Vagina (tissue), 2 donors: ENCODE data around the gene SLC5A5. TPM values are rescaled to one million over a fixed set of nuclear protein-coding genes. Genes with fewer than 3 reads are reported as not detected.

Experiments
- DNase-seq, 2 donors: peaks; one replicate each; pipeline ENCODE4 v3.0.0-alpha.2; 2017; ENCODE audit errors: extremely low spot score in 2 of 2
- H3K27ac ChIP-seq: fragments of 200-600 bp; sonication (generic); one replicate; pipeline ENCODE4 v1.5.1; 2019
- H3K27me3 ChIP-seq: fragments of 200-600 bp; sonication (generic); one replicate; pipeline ENCODE4 v1.5.1; 2019
- H3K36me3 ChIP-seq, 2 donors: fragments of 200-600 bp; sonication (generic); one replicate each; pipeline ENCODE4 v1.5.1; 2017 to 2019
- H3K4me1 ChIP-seq: fragments of 200-600 bp; sonication (generic); one replicate; pipeline ENCODE4 v1.5.1; 2019
- H3K4me3 ChIP-seq, 2 donors: fragments of 200-600 bp; sonication (generic); 1 replicate in 1 of 2; 2 replicates in 1 of 2; pipeline ENCODE4 v1.5.1; 2016 to 2019
- H3K9me3 ChIP-seq: fragments of 200-600 bp; sonication (generic); one replicate; pipeline ENCODE4 v1.5.1; 2019
- CTCF ChIP-seq, 3 experiments: fragments of 450-650 bp in 2 of 3; fragments of 200-600 bp in 1 of 3; sonication (generic) in 1 of 3; IDR thresholded peaks; one replicate each; pipeline ENCODE4 v1.5.1; 2017 to 2019; ENCODE audit warnings: antibody characterized with exemption in 3 of 3, mild to moderate bottlenecking in 2 of 3, moderate library complexity in 2 of 3
- POLR2A ChIP-seq, 2 donors: fragments of 450-650 bp; IDR thresholded peaks; one replicate each; pipeline ENCODE4 v1.6.1; 2017; ENCODE audit warnings: antibody characterized with exemption in 2 of 2, mild to moderate bottlenecking in 2 of 2, moderate library complexity in 2 of 2
- POLR2AphosphoS5 ChIP-seq, 2 donors: sonication (generic); formaldehyde crosslinking; IDR thresholded peaks; one replicate each; pipeline ENCODE4 v1.9.0; 2017; ENCODE audit warnings: antibody characterized with exemption in 2 of 2, mild to moderate bottlenecking in 2 of 2, low read depth in 1 of 2; ENCODE audit not compliant: insufficient read depth in 1 of 2
- intact Hi-C: fragments of 100-400 bp; cut with DNase I; formaldehyde crosslinking; loops from one replicate; pipeline ENCODE4 v1.15.1; 2023
- total RNA-seq: library from RNA; depleted of rRNA; stranded (reverse); fragments of >200 nt; gene quantifications from one replicate; pipeline ENCODE4 v1.2.3, GENCODE V29; 2016

SLC5A5 gene
- total RNA-seq, 1 donor from 2014 or later, result not detected

- intact Hi-C loops, result loop anchor here (5.0 to 10.0 kb wide), 2 partner anchors 69 to 132 kb away; partner anchors contain the start of gene CCDC124
- Histone ChIP-seq H3K9me3 (no peaks in the 10 kb centered on the region), H3K4me1 (peaks cover 17% of the 10 kb centered on the region), H3K36me3 (peaks cover 3 to 32% of the 10 kb centered on the region in 2 donors), H3K4me3 (no peak overlapping the region), H3K27ac (no peak overlapping the region), H3K27me3 (no peaks in the 10 kb centered on the region)
- no peak for DNase-seq
- TF ChIP-seq POLR2AphosphoS5 (IDR thresholded peaks at IDR 0.05; ENCODE audit: insufficient read depth in 1 of 2, low read depth in 1 of 2) (no peak), CTCF (IDR thresholded peaks at IDR 0.05) (no peak), POLR2A (IDR thresholded peaks at IDR 0.05) (no peak)
Measured at GRCh38 chr19:17862711-17863519, 8.8 kb upstream of the SLC5A5 start.

GRCh38 chr19:17863520-17864182, 8.1 kb upstream of the SLC5A5 start:
- Histone ChIP-seq H3K9me3 (no peaks in the 10 kb centered on the region), H3K27me3 (no peaks in the 10 kb centered on the region), H3K27ac (no peak overlapping the region), H3K36me3 (peaks cover 3 to 32% of the 10 kb centered on the region in 2 donors), H3K4me3 (no peak overlapping the region), H3K4me1 (peaks cover 17% of the 10 kb centered on the region)
- TF ChIP-seq POLR2A (IDR thresholded peaks at IDR 0.05), result no peak
- TF ChIP-seq POLR2AphosphoS5 (IDR thresholded peaks at IDR 0.05; ENCODE audit: insufficient read depth in 1 of 2, low read depth in 1 of 2), result no peak
- TF ChIP-seq CTCF (IDR thresholded peaks at IDR 0.05), result no peak
- DNase-seq, result no peak
- intact Hi-C loops, result loop anchor here (5.0 to 10.0 kb wide), 2 partner anchors 69 to 131 kb away; partner anchors contain the start of gene CCDC124

GRCh38 chr19:17865364-17866311, 6.1 kb upstream of the SLC5A5 start:
- intact Hi-C loops, result loop anchor here (10.0 kb wide), 1 partner anchor 129 kb away; no protein-coding TSS in a partner anchor
- Histone ChIP-seq H3K9me3 (no peaks in the 10 kb centered on the region), H3K36me3 (peaks cover 3 to 32% of the 10 kb centered on the region in 2 donors), H3K27ac (no peak overlapping the region), H3K4me1 (peaks cover 13% of the 10 kb centered on the region), H3K4me3 (no peak overlapping the region), H3K27me3 (no peaks in the 10 kb centered on the region)
- DNase-seq, result no peak
- TF ChIP-seq POLR2AphosphoS5 (IDR thresholded peaks at IDR 0.05; ENCODE audit: insufficient read depth in 1 of 2, low read depth in 1 of 2), result no peak
- no peak for TF ChIP-seq POLR2A (IDR thresholded peaks at IDR 0.05)
- TF ChIP-seq CTCF (IDR thresholded peaks at IDR 0.05), result no peak

GRCh38 chr19:17866312-17866963, 5.3 kb upstream of the SLC5A5 start:
- no peaks in the 10 kb centered on the region for H3K9me3 ChIP-seq
- H3K4me3 ChIP-seq, result no peak overlapping the region
- H3K27me3 ChIP-seq, result peaks cover 2% of the 10 kb centered on the region
- peaks cover 3 to 30% of the 10 kb centered on the region in 2 donors for H3K36me3 ChIP-seq
- H3K4me1 ChIP-seq, result peaks cover 5% of the 10 kb centered on the region
- no peak overlapping the region for H3K27ac ChIP-seq
- intact Hi-C loops, result loop anchor here (10.0 kb wide), 1 partner anchor 128 kb away; no protein-coding TSS in a partner anchor
- DNase-seq, result no peak
- TF ChIP-seq POLR2AphosphoS5 (IDR thresholded peaks at IDR 0.05; ENCODE audit: insufficient read depth in 1 of 2, low read depth in 1 of 2), result no peak
- TF ChIP-seq POLR2A (IDR thresholded peaks at IDR 0.05), result no peak
